Measurements from ENCODE around the gene MEGF11.

Gene MEGF11

GRCh38 chr15:66254951-66255676 is 1.6 kb upstream of the MEGF11 start:
- no peak for DNase-seq (ENCODE audit: low read depth, low spot score)
- peak overlapping the region; percentile 69 for H3K4me3 ChIP-seq (ENCODE audit: insufficient read length, low read depth)
- H3K9me3 ChIP-seq (ENCODE audit: insufficient read depth, low read length), result no peaks in the 10 kb centered on the region
- H3K4me1 ChIP-seq (ENCODE audit: insufficient read depth, insufficient read length), result peaks cover 11% of the 10 kb centered on the region
- TF ChIP-seq YY1 (IDR thresholded peaks at IDR 0.05; ENCODE audit: insufficient read depth, insufficient read length) (no peak), ZNF274 (IDR thresholded peaks at IDR 0.05; ENCODE audit: low read depth, low read length) (no peak)
- peaks cover 72% of the 10 kb centered on the region for H3K27me3 ChIP-seq (ENCODE audit: insufficient read depth, insufficient read length)
- H3K9ac ChIP-seq (ENCODE audit: insufficient read length, low read depth), result no peak overlapping the region
- H3K36me3 ChIP-seq (ENCODE audit: insufficient read depth, insufficient read length, low read length), result no peaks in the 10 kb centered on the region

GRCh38 chr15:66254089-66254950 is 770 bp upstream of the MEGF11 start:
- Histone ChIP-seq H3K27me3 (ENCODE audit: insufficient read depth, insufficient read length) (peaks cover 73% of the 10 kb centered on the region), H3K4me1 (ENCODE audit: insufficient read depth, insufficient read length) (peaks cover 16% of the 10 kb centered on the region), H3K9ac (ENCODE audit: insufficient read length, low read depth) (peak overlapping the region; percentile 68), H3K4me3 (ENCODE audit: insufficient read length, low read depth) (peak overlapping the region; percentile 69), H3K9me3 (ENCODE audit: insufficient read depth, low read length) (no peaks in the 10 kb centered on the region), H3K36me3 (ENCODE audit: insufficient read depth, insufficient read length, low read length) (no peaks in the 10 kb centered on the region)
- TF ChIP-seq SUZ12 (IDR thresholded peaks at IDR 0.05; ENCODE audit: extremely low read depth, insufficient read depth, insufficient read length), result no peak
- no peak for TF ChIP-seq YY1 (IDR thresholded peaks at IDR 0.05; ENCODE audit: insufficient read depth, insufficient read length)
- TF ChIP-seq ZNF274 (IDR thresholded peaks at IDR 0.05; ENCODE audit: low read depth, low read length), result no peak
- DNase-seq (ENCODE audit: low read depth, low spot score), result no peak

- TF ChIP-seq ZNF274 (IDR thresholded peaks at IDR 0.05; ENCODE audit: low read depth, low read length) (no peak), YY1 (IDR thresholded peaks at IDR 0.05; ENCODE audit: insufficient read depth, insufficient read length) (no peak), SUZ12 (IDR thresholded peaks at IDR 0.05; ENCODE audit: extremely low read depth, insufficient read depth, insufficient read length) (peak; percentile 59)
- DNase-seq (ENCODE audit: low read depth, low spot score), result no peak
- peak overlapping the region; percentile 68 for H3K9ac ChIP-seq (ENCODE audit: insufficient read length, low read depth)
Observed at GRCh38 chr15:66252685-66253417, 699 bp downstream of the MEGF11 start.

GRCh38 chr15:66251790-66252684 is 1.5 kb downstream of the MEGF11 start:
- H3K4me3 ChIP-seq (ENCODE audit: insufficient read length, low read depth), result peak overlapping the region; percentile 69
- H3K9me3 ChIP-seq (ENCODE audit: insufficient read depth, low read length), result no peaks in the 10 kb centered on the region
- TF ChIP-seq YY1 (IDR thresholded peaks at IDR 0.05; ENCODE audit: insufficient read depth, insufficient read length) (no peak), SUZ12 (IDR thresholded peaks at IDR 0.05; ENCODE audit: extremely low read depth, insufficient read depth, insufficient read length) (no peak), ZNF274 (IDR thresholded peaks at IDR 0.05; ENCODE audit: low read depth, low read length) (no peak)
- DNase-seq (ENCODE audit: low read depth, low spot score), result no peak
- H3K9ac ChIP-seq (ENCODE audit: insufficient read length, low read depth), result peak overlapping the region; percentile 76
- no peaks in the 10 kb centered on the region for H3K36me3 ChIP-seq (ENCODE audit: insufficient read depth, insufficient read length, low read length)
- peaks cover 16% of the 10 kb centered on the region for H3K4me1 ChIP-seq (ENCODE audit: insufficient read depth, insufficient read length)
- peaks cover 64% of the 10 kb centered on the region for H3K27me3 ChIP-seq (ENCODE audit: insufficient read depth, insufficient read length)

More at GRCh38 chr15:66252685-66253417, 699 bp downstream of the MEGF11 start:
- peak overlapping the region; percentile 69 for H3K4me3 ChIP-seq (ENCODE audit: insufficient read length, low read depth)
- H3K27me3 ChIP-seq (ENCODE audit: insufficient read depth, insufficient read length), result peaks cover 70% of the 10 kb centered on the region
- H3K4me1 ChIP-seq (ENCODE audit: insufficient read depth, insufficient read length), result peaks cover 16% of the 10 kb centered on the region
- no peaks in the 10 kb centered on the region for H3K9me3 ChIP-seq (ENCODE audit: insufficient read depth, low read length)
- H3K36me3 ChIP-seq (ENCODE audit: insufficient read depth, insufficient read length, low read length), result no peaks in the 10 kb centered on the region

- TF ChIP-seq ZNF274 (IDR thresholded peaks at IDR 0.05; ENCODE audit: low read depth, low read length) (no peak), SUZ12 (IDR thresholded peaks at IDR 0.05; ENCODE audit: extremely low read depth, insufficient read depth, insufficient read length) (no peak)
- no peak overlapping the region for H3K4me3 ChIP-seq (ENCODE audit: insufficient read length, low read depth)
- H3K36me3 ChIP-seq (ENCODE audit: insufficient read depth, insufficient read length, low read length), result no peaks in the 10 kb centered on the region
- DNase-seq (ENCODE audit: low read depth, low spot score), result no peak
- peak overlapping the region; percentile 53 for H3K9ac ChIP-seq (ENCODE audit: insufficient read length, low read depth)
- no peaks in the 10 kb centered on the region for H3K9me3 ChIP-seq (ENCODE audit: insufficient read depth, low read length)
- H3K4me1 ChIP-seq (ENCODE audit: insufficient read depth, insufficient read length), result peaks cover 16% of the 10 kb centered on the region
- H3K27me3 ChIP-seq (ENCODE audit: insufficient read depth, insufficient read length), result peaks cover 58% of the 10 kb centered on the region
Observed at GRCh38 chr15:66251065-66251789, 2.3 kb downstream of the MEGF11 start.

- Histone ChIP-seq H3K4me1 (ENCODE audit: insufficient read depth, insufficient read length) (peaks cover 14% of the 10 kb centered on the region), H3K27me3 (ENCODE audit: insufficient read depth, insufficient read length) (peaks cover 43% of the 10 kb centered on the region), H3K36me3 (ENCODE audit: insufficient read depth, insufficient read length, low read length) (no peaks in the 10 kb centered on the region), H3K4me3 (ENCODE audit: insufficient read length, low read depth) (no peak overlapping the region), H3K9me3 (ENCODE audit: insufficient read depth, low read length) (no peaks in the 10 kb centered on the region), H3K9ac (ENCODE audit: insufficient read length, low read depth) (no peak overlapping the region)
- no peak for DNase-seq (ENCODE audit: low read depth, low spot score)
- no peak for TF ChIP-seq YY1 (IDR thresholded peaks at IDR 0.05; ENCODE audit: insufficient read depth, insufficient read length)
- no peak for TF ChIP-seq SUZ12 (IDR thresholded peaks at IDR 0.05; ENCODE audit: extremely low read depth, insufficient read depth, insufficient read length)
- no peak for TF ChIP-seq ZNF274 (IDR thresholded peaks at IDR 0.05; ENCODE audit: low read depth, low read length)
Observed at GRCh38 chr15:66249605-66250174, 3.9 kb downstream of the MEGF11 start.
